GM12872 (cell line): ENCODE data around the gene ATG7.

Experiments
- TF ChIP-seq, protein P1 (sequence below): IDR thresholded peaks from 3 replicates; pipeline ENCODE4 v1.5.1; 2011; ENCODE audit warnings: low read depth, mild to moderate bottlenecking, low read length, moderate library complexity; ENCODE audit not compliant: insufficient read depth

Gene ATG7

GRCh38 chr3:11543141-11543947 lies 271.1 kb downstream of the ATG7 start:
- TF ChIP-seq, protein P1, sequence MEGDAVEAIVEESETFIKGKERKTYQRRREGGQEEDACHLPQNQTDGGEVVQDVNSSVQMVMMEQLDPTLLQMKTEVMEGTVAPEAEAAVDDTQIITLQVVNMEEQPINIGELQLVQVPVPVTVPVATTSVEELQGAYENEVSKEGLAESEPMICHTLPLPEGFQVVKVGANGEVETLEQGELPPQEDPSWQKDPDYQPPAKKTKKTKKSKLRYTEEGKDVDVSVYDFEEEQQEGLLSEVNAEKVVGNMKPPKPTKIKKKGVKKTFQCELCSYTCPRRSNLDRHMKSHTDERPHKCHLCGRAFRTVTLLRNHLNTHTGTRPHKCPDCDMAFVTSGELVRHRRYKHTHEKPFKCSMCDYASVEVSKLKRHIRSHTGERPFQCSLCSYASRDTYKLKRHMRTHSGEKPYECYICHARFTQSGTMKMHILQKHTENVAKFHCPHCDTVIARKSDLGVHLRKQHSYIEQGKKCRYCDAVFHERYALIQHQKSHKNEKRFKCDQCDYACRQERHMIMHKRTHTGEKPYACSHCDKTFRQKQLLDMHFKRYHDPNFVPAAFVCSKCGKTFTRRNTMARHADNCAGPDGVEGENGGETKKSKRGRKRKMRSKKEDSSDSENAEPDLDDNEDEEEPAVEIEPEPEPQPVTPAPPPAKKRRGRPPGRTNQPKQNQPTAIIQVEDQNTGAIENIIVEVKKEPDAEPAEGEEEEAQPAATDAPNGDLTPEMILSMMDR = no peak

DNA sequence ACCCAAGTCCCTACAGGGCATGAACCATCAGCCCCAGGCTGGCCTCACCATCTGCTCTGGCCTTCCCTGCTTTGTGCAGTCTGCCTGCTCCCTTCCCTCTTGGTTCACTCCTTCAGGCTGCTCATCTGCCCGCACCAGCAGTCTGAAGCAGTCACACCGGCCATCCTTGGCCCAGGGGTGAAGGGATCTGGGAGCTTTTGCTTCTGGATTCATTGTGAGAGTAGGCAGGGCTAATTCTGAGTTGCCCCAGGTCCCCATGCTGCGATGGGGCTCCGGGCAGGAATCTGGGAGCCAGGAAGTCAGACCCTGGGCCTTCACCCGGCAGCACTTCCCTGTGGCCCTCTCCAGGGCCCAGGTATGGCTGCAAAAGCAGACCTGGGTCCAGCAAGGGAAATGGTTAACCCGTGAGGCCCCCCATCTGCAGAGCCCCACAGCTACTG lies 271.8 kb downstream of the ATG7 start:
- TF ChIP-seq, protein P1 = no peak

- TF ChIP-seq, protein P1 = no peak
Observed at GRCh38 chr3:11544412-11545181, 272.4 kb downstream of the ATG7 start.

DNA sequence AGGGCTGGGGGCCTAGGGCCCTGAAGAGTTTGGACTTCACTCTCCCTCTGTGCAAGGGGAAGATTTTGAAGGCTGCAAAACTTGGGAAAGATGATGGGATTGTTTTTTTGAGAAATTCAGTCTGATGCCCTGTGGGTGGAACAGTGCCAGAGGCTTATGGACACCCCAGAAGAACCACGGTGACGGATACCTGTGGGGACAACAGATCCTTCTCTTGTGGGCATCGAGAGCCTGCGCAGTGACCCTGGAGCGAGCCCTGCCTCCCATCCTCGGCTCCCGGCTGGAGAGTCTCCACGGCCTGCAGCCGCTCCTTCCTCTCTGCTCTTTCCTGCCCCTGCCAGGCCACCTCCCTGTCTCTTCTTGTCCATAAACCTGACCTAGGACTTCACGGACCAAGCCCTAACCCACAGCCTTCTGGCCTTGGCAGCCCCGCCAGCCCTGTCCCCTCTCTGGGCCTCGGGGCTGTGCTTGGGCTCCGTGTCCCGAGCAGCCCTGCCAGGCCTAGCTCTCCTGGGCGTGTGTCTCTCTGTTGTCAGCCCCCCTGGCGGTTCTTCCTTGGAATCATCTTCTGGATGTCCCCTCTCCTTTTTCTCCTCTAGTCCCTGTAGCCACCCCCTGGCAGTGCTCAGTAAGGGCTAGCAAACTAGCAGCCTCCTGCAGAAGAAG lies 273.1 kb downstream of the ATG7 start:
- TF ChIP-seq, protein P1 = no peak

- TF ChIP-seq, protein P1 = no peak
Observed at GRCh38 chr3:11546657-11547302, 274.6 kb downstream of the ATG7 start.

DNA sequence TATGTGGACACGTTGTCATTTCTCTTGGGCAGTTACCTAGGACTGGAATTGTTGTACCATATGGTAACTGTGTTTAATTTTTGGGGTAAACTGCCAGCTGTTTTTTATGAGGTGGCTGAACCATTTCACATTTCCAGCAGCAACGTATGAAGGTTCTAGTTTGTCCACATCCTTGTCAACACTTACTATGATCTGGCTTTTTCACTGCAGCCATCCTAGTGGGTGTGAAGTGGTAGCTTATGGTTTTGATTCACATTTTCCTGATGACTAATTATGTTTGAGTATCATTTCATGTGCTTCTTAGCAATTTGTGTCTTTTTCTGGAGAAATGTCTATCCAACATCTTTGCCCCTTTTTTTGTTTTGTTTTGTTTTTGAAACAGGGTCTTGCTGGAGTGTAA lies 275.3 kb downstream of the ATG7 start:
- TF ChIP-seq, protein P1 = no peak

- TF ChIP-seq, protein P1 = no peak
Observed at GRCh38 chr3:11548721-11549131, 276.5 kb downstream of the ATG7 start.
